ENCODE measurements around the gene CACNG5.

- TF ChIP-seq ISL1 (CRISPR knock-in tag; IDR thresholded peaks at IDR 0.05): no peak
- TF ChIP-seq CSRNP3 (CRISPR knock-in tag; IDR thresholded peaks at IDR 0.05): no peak
- TF ChIP-seq CSDC2 (CRISPR knock-in tag; IDR thresholded peaks at IDR 0.05): no peak
- TF ChIP-seq OSR1 (CRISPR knock-in tag; IDR thresholded peaks at IDR 0.05): no peak
- TF ChIP-seq, protein P1, sequence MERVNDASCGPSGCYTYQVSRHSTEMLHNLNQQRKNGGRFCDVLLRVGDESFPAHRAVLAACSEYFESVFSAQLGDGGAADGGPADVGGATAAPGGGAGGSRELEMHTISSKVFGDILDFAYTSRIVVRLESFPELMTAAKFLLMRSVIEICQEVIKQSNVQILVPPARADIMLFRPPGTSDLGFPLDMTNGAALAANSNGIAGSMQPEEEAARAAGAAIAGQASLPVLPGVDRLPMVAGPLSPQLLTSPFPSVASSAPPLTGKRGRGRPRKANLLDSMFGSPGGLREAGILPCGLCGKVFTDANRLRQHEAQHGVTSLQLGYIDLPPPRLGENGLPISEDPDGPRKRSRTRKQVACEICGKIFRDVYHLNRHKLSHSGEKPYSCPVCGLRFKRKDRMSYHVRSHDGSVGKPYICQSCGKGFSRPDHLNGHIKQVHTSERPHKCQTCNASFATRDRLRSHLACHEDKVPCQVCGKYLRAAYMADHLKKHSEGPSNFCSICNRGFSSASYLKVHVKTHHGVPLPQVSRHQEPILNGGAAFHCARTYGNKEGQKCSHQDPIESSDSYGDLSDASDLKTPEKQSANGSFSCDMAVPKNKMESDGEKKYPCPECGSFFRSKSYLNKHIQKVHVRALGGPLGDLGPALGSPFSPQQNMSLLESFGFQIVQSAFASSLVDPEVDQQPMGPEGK (CRISPR knock-in tag; IDR thresholded peaks at IDR 0.05; ENCODE audit: borderline replicate concordance): no peak
- TF ChIP-seq CREB5 (CRISPR knock-in tag; IDR thresholded peaks at IDR 0.05; ENCODE audit: low read depth): no peak
- no peak for TF ChIP-seq ZNF8 (CRISPR knock-in tag; IDR thresholded peaks at IDR 0.05)
- TF ChIP-seq ZFP30 (CRISPR knock-in tag; IDR thresholded peaks at IDR 0.05): no peak
- TF ChIP-seq TCF4 (CRISPR knock-in tag; IDR thresholded peaks at IDR 0.05; ENCODE audit: borderline replicate concordance): no peak
- TF ChIP-seq ZC3H10 (CRISPR knock-in tag; IDR thresholded peaks at IDR 0.05): no peak
- TF ChIP-seq ZFP3 (CRISPR knock-in tag; IDR thresholded peaks at IDR 0.05): no peak
- TF ChIP-seq PPARA (CRISPR knock-in tag; IDR thresholded peaks at IDR 0.05; ENCODE audit: borderline replicate concordance): no peak
- no peak for TF ChIP-seq ESRRG (CRISPR knock-in tag; IDR thresholded peaks at IDR 0.05)
- TF ChIP-seq TOX (CRISPR knock-in tag; IDR thresholded peaks at IDR 0.05; ENCODE audit: borderline replicate concordance): no peak
Measured at GRCh38 chr17:66929591-66929990, 94.7 kb downstream of the CACNG5 start.

All from SK-N-SH treated with all-trans-retinoic acid at 6 μM for 48 hours (cell line).